PC-9 (cell line): ENCODE measurements around the gene UBXN10.

Source experiments
- EZH2 ChIP-seq: fragments of 200-600 bp; sonication (generic); IDR thresholded peaks from 2 replicates; pipeline ENCODE4 v1.8.0; 2017; ENCODE audit warnings: antibody characterized with exemption, low read depth
- TF ChIP-seq, protein P1 (sequence below): fragments of 200-600 bp; sonication (generic); conservative IDR thresholded peaks from 2 replicates; pipeline ENCODE4 v1.6.1; 2017; ENCODE audit warnings: mixed run types, antibody characterized with exemption, mild to moderate bottlenecking, moderate library complexity

DNA sequence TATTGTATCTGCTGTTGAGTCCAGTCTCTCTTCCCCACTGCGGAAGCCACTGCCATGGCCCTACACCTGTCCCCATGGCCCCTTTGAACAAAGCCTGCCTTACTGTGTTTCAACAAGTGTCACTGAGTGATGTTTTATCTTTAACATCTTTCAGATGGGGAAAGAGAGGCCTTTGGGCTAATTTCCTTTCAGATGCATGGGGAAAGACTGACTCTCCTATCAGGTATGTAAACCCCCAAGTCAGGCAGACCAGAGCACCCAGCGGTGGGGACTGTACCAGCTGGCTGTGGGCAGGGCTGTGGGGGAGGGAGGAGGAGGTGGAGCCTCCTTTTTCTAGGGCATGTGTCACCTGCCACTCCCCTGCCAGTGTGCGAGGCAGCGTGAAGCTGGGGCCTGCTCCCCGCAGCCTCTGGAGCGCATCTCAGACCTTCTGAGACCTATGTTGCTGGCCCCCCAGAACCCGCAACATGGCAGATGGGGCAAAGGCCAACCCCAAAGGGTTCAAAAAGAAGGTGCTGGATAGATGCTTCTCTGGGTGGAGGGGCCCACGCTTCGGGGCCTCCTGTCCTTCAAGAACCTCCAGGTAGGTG is 46.8 kb upstream of the UBXN10 start, which contains the start of gene PLA2G2F:
- TF ChIP-seq, protein P1, sequence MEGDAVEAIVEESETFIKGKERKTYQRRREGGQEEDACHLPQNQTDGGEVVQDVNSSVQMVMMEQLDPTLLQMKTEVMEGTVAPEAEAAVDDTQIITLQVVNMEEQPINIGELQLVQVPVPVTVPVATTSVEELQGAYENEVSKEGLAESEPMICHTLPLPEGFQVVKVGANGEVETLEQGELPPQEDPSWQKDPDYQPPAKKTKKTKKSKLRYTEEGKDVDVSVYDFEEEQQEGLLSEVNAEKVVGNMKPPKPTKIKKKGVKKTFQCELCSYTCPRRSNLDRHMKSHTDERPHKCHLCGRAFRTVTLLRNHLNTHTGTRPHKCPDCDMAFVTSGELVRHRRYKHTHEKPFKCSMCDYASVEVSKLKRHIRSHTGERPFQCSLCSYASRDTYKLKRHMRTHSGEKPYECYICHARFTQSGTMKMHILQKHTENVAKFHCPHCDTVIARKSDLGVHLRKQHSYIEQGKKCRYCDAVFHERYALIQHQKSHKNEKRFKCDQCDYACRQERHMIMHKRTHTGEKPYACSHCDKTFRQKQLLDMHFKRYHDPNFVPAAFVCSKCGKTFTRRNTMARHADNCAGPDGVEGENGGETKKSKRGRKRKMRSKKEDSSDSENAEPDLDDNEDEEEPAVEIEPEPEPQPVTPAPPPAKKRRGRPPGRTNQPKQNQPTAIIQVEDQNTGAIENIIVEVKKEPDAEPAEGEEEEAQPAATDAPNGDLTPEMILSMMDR = no peak
- TF ChIP-seq EZH2 = no peak
